OCI-LY7 (cell line): ENCODE results near the gene PLEKHG4B.

Experiments
- CTCF ChIP-seq: fragments of 200-600 bp; sonication (generic); conservative IDR thresholded peaks from 2 replicates; pipeline ENCODE4 v1.5.1; 2014; ENCODE audit warnings: mild to moderate bottlenecking, antibody characterized with exemption, low read length, moderate library complexity, mixed read lengths
- EZH2phosphoT487 ChIP-seq: fragments of 200-600 bp; sonication (generic); IDR thresholded peaks from 2 replicates; pipeline ENCODE4 v1.6.1; 2018; ENCODE audit warnings: low read depth, borderline replicate concordance, mild to moderate bottlenecking, mixed run types, antibody characterized with exemption, low read length, moderate library complexity, mixed read lengths

DNA sequence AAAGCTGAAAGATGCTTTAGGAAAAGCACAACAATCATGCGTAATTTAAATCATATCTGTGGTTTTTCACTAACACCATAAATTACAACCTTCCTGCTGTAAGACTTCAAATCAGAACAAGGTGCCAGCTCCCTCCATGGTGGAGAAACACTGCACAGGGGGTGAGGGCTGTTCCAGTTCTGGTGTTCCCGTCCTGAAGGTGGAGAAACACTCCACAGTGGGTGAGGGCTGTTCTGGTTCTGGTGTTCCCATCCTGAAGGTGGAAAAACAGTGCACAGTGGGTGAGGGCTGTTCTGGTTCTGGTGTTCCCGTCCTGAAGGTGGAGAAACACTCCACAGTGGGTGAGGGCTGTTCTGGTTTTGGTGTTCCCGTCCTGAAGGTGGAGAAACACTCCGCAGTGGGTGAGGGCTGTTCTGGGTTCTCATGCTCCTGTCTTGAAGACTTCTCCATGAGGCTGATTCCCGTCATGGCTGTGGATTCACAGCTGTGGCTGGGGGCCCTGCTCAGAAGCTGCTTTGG is 12.9 kb downstream of the PLEKHG4B start:
- TF ChIP-seq CTCF (no peak), EZH2phosphoT487 (no peak)
